HG02885 (cell line): ENCODE data around the gene CSGALNACT2.

Source experiments
- ATAC-seq: cut with Tn5 transposase; IDR thresholded peaks from one replicate; pipeline ENCODE4 v1.9.1; 2021; ENCODE audit warnings: mild to moderate bottlenecking; ENCODE audit not compliant: unreplicated experiment, poor library complexity

CSGALNACT2 gene

GRCh38 chr10:43123361-43124093 is 14.7 kb upstream of the CSGALNACT2 start:
- no peak for ATAC-seq

GRCh38 chr10:43124094-43124521 is 14.1 kb upstream of the CSGALNACT2 start:
- ATAC-seq = no peak

- no peak for ATAC-seq
These were observed 13.5 kb upstream of the CSGALNACT2 start for GRCh38 chr10:43124574-43125273.

- ATAC-seq = no peak
These were observed 12.9 kb upstream of the CSGALNACT2 start for GRCh38 chr10:43125274-43125845.

- no peak for ATAC-seq
These were observed 12.1 kb upstream of the CSGALNACT2 start for GRCh38 chr10:43125881-43126731.

- peak; percentile 51 for ATAC-seq
These were observed 11.4 kb upstream of the CSGALNACT2 start for GRCh38 chr10:43126759-43127424.

GRCh38 chr10:43127442-43127841 is 10.8 kb upstream of the CSGALNACT2 start:
- ATAC-seq = no peak

- ATAC-seq = no peak
These were observed 9.9 kb upstream of the CSGALNACT2 start for GRCh38 chr10:43128331-43128730.

- ATAC-seq = peak; percentile 79
These were observed 9.1 kb upstream of the CSGALNACT2 start for GRCh38 chr10:43128958-43129706.

- no peak for ATAC-seq
These were observed 7.5 kb upstream of the CSGALNACT2 start for GRCh38 chr10:43130770-43131171.

GRCh38 chr10:43131256-43131655 is 7.0 kb upstream of the CSGALNACT2 start:
- no peak for ATAC-seq

- ATAC-seq = no peak
These were observed 6.3 kb upstream of the CSGALNACT2 start for GRCh38 chr10:43131906-43132305.

GRCh38 chr10:43132867-43133787 is 5.1 kb upstream of the CSGALNACT2 start:
- no peak for ATAC-seq

GRCh38 chr10:43134126-43134905 is 3.9 kb upstream of the CSGALNACT2 start:
- no peak for ATAC-seq

- no peak for ATAC-seq
These were observed 3.2 kb upstream of the CSGALNACT2 start for GRCh38 chr10:43135064-43135463.

- ATAC-seq = no peak
These were observed 2.6 kb upstream of the CSGALNACT2 start for GRCh38 chr10:43135656-43136055.

GRCh38 chr10:43136432-43136831 is 1.8 kb upstream of the CSGALNACT2 start:
- no peak for ATAC-seq
